ENCODE results near the gene AVPR2.

Gene AVPR2

DNA sequence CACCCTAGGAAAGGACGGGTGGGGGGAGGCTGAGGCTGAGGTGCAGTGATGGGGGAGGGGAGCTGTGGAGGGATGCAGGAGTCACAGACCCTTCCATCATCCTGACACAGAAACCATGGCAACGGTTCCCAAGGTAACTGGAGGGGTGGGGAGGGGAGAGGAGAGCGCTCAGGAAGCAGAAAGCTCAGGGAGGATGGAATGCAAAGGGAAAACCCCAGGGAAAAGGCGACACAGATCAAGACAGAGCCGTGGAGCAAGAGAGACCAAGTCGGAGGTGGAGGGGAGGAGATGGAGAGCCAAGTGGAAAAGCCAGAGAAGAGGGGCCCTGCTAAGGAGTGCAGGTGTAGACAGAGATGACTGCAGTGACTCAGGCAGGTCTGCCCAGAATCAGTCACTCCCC is 33.0 kb upstream of the AVPR2 start:
- DNase-seq (ENCODE audit: low spot score): no peak

DNA sequence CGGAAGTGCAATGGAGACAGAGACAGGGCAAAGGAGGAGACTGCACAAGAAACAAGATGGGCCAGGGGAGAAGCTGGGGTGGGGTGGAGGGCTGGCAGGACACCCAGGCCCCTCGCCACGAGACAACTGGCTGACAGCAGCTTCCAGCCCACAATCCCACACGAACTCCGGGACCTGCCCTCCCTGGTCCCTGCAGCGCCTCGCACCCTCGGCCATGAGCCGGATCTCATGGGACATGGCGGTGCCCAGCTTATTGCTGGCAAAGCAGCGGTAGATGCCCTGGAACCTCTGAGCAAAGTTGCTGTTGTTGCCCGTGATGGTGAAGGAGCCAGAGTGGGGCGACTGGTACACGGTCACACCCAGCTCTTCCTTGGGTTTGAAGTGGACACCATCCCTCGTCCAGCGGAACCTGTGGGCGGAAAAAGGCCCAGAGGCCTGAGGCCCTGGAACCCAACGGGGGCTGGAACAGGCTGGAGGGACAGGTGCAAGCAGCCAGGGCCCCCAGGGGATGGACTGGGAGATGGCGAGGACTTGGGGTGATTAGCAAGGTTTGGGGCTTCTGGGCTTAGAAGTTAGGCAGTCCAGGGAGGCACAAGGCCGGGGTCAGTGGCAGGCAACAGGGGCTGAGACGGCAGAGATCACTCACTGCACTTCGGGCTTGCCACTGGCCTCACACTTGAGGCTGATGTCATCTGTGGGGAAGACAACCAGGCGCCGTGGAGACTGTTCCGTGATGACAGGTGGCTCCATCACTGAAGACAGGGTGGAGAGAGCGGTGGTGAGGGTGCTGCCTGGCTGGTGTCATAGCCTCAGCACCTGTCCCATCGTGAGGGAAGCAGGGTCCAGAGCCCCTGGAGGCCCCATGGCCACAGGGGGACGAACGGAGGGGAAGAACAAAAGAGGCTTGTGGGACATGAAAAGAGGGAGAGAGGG is 32.3 kb upstream of the AVPR2 start:
- DNase-seq (ENCODE audit: low spot score): no peak

- no peak for DNase-seq (ENCODE audit: low spot score)
These were observed 31.0 kb upstream of the AVPR2 start for GRCh38 chrX:153873282-153874084.

- DNase-seq (ENCODE audit: low spot score): no peak
These were observed 30.4 kb upstream of the AVPR2 start for GRCh38 chrX:153874085-153874365.

- DNase-seq (ENCODE audit: low spot score): no peak
These were observed 29.9 kb upstream of the AVPR2 start for GRCh38 chrX:153874366-153875125.

- peak; percentile 31 for DNase-seq (ENCODE audit: low spot score)
These were observed 28.9 kb upstream of the AVPR2 start for GRCh38 chrX:153875391-153876111.

GRCh38 chrX:153876112-153876491 is 28.4 kb upstream of the AVPR2 start:
- no peak for DNase-seq (ENCODE audit: low spot score)

GRCh38 chrX:153877571-153878261 is 26.8 kb upstream of the AVPR2 start:
- DNase-seq (ENCODE audit: low spot score): no peak

DNA sequence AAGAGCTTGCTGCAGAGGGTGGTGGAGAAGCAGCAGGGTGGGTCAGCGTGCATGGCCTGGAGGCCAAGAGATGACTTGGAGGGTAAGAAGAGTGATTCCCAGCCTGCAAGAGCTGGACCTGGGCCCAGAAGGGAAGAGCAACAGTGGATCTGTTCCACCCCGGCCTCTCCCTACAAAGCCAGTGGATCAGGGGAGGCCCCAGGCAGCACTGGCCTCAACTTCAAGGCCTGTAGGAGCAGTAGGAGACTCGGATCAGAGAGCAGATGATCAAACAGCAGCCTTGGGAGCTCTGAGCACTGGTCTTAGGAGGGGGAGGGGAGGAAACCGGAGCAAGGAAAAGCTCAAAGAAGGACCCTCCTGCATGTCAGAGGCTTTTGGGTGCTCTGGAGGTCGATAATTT is 26.1 kb upstream of the AVPR2 start:
- no peak for DNase-seq (ENCODE audit: low spot score)

GRCh38 chrX:153878969-153879653 is 25.4 kb upstream of the AVPR2 start:
- no peak for DNase-seq (ENCODE audit: low spot score)

DNA sequence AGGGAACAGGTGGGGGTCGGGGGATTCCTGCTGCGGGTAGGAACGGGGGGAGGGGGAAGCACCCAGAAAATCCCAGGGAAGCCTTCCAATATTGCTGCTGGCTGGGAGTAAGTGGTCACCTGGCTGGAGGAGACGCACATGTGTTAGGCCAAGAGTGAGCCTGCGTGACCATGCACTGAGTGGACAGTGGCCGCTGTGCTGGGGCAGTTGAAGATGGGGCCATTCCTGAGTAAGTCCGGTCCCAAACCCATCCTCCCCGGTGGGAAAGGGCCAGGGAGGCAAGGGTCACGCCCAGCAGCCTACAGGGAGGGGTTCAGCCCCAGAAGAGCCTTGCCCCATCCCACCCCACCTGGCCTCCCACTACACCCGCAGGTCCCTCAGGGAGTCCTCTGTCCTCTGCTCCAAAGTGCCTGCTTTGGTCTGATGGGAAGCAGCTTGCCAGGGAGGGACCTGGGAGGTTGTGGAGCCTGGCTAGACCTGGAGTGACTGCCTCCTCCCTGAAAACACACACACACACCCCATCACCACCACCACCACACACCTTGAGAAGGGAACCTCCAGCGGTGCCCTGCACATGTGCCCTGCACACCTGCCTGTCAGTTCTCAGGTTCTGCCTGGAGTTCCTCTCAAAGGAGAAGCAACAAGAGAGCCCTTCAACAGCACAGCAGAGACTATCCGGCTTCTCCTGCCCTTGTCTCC is 24.6 kb upstream of the AVPR2 start:
- no peak for DNase-seq (ENCODE audit: low spot score)

- DNase-seq (ENCODE audit: low spot score): no peak
These were observed 24.0 kb upstream of the AVPR2 start for GRCh38 chrX:153880440-153880815.

DNA sequence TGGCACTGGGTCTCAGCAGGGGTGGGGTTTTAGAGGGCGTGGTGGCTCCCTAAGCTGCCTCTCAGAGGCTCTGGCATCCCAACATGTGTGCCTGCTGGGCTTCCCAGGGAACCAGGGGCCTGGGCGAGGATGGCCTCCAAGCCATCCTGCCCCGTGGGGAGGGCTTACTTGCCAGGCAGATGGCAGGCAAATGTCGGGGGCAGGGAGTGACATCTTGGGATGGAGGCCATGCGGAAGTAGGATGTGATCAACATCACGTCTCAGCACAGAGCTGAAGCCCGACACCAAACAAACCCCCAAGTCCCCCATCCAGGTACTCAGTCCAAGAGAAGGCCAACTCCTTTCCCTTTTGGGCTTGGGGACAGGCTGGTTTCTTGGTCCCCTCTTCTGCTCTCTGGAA is 23.2 kb upstream of the AVPR2 start:
- DNase-seq (ENCODE audit: low spot score): no peak

DNA sequence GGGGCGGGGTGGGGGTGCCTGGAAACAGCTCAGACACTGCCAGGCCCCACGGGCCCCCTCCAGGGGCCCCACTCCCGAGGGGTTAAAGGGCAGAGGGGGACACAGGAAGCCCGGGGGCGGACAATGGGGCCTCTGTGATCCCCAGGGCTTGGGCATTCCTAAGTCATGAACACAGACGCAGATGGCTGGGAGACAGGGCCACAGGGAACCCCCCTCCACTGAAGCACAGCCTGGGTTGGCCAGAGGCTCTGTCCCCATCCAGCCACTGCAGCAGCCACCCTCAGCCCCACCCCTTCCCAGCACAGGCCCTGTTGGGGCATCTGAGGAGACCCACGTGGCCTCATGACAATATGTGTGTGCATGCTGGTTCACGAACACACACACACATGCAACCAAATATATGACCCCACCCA is 22.4 kb upstream of the AVPR2 start:
- DNase-seq (ENCODE audit: low spot score): no peak

GRCh38 chrX:153882557-153882956 is 21.9 kb upstream of the AVPR2 start:
- no peak for DNase-seq (ENCODE audit: low spot score)

GRCh38 chrX:153883163-153883843 is 21.2 kb upstream of the AVPR2 start:
- DNase-seq (ENCODE audit: low spot score): no peak

DNA sequence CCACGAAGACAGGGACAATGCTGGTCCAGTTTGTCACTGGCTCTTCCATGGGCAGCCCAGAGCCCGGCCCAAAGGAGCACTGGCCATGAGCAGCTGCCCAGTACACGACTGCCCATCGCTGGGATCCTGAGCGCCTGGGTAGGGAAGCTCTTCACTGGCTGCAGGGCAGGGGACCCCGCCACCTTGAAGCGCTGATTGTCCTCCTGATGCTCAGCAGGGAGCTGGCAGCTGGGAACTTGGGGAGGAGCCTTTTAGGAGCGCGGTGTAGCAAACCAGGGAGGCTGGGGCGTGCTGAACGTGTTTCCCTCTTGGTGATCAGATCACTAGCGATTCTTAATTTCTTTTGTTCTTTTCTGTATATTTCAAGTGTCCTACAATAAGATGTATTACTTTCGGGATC is 20.3 kb upstream of the AVPR2 start:
- DNase-seq (ENCODE audit: low spot score): no peak

GRCh38 chrX:153884590-153884989 is 19.9 kb upstream of the AVPR2 start:
- no peak for DNase-seq (ENCODE audit: low spot score)

DNA sequence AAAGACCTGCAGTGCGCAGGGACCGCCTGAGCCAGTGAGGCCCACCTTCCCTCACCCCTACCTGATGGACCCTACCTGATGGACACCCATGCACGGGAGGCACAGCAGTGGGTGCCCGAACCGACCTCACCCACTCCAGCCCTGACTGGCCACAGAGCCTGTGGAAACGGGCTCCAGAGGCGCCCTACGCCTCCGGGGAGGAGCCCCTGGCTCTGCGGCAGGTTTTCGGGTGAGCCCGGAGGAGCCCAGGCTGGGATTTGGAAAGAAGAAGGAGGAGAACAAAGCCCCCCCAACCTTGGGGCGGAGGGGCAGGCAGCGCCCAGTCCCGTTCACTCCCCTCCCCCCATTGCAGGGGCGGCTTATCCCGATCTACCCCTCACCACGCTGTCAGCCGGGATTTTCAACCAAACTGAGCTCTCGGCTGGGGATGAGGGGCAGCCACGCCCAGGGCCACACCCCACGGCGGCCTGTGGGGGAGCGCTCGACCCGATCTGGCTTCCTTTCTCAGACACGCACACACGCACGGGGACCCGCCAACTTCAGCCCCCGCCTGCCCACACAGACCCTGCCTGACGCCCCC is 19.2 kb upstream of the AVPR2 start:
- DNase-seq (ENCODE audit: low spot score): no peak

Data from CD4-positive, alpha-beta T cell treated with Interleukin-6 at 100 ng/mL for 8 hours (primary cell).